GM11168 (cell line): Measurements from ENCODE around the gene SMAD5.

Experiments used
- in situ Hi-C: fragments of 300-500 bp; cut with MboI; formaldehyde crosslinking; loops from one replicate; pipeline ENCODE4 v1.12.0; 2022; ENCODE audit warnings: low sequenced_read_pairs; ENCODE audit not compliant: unreplicated experiment

The SMAD5 gene

GRCh38 chr5:136209346-136209910, 76.8 kb downstream of the SMAD5 start:
- in situ Hi-C loops, result loop anchor here (25.0 kb wide), 1 partner anchor 322 kb away; the partner anchor contains the start of gene IL9

DNA sequence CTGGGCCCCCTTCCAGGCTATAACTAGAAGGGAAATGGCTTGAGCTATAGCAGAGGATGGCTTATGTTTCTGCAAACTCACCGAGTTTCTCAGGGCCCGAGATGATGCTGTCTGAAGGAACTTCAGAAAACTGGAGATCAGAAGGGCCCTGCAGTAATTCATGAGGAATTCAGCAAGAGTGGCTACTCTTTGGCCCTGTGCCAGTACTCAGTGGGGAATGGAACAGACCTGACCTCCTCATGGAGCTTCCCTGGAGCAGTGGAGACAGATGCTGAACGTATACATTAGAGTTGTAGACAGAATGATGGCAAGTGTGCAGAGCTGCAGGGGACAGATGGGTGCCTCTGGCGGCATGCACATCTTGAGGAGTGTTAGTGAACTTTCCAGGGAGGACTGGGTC, 77.6 kb downstream of the SMAD5 start:
- in situ Hi-C loops, result loop anchor here (25.0 kb wide), 1 partner anchor 323 kb away; the partner anchor contains the start of gene IL9

DNA sequence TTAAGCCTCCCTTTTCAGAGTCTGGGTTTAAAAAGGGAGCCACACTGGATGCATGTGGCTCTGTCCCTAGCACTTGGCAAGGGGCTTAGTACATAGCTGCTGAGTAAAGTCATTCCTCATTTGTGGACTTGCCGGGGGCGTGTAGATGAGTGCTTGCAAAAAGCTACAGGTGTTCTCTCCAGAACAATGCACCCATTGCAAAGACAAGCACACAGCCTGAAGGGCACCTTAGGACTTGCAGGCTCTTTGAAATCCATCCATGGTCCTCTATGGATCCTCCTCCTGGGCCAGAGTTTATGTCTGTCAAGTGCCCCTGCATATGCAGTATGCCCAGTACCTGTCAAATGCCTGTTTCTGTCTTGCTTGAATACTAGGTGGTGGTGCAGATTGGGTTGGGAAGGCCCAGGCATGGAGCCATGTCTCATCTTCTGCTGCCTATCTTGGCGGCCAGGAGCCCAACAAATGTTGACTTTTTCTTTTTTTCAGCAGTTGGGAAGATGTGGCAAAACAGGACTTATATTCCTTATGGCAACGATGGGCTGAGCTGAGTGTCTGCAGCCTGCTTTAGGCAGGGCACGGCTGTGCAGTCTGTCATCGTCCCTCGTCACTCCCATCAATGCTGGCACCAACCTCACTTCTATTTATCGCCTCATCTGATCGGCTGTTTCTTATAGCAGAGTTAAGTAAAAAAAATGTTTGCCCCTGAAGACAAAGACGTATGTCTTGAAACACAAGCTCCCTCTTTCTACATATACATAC, 78.8 kb downstream of the SMAD5 start:
- in situ Hi-C loops, result loop anchor here (25.0 kb wide), 1 partner anchor 324 kb away; the partner anchor contains the start of gene IL9

- in situ Hi-C loops, result loop anchor here (25.0 kb wide), 1 partner anchor 325 kb away; the partner anchor contains the start of gene IL9
These were observed 79.6 kb downstream of the SMAD5 start for GRCh38 chr5:136212252-136212721.

GRCh38 chr5:136213919-136214493, 81.4 kb downstream of the SMAD5 start:
- in situ Hi-C loops, result loop anchor here (25.0 kb wide), 1 partner anchor 327 kb away; the partner anchor contains the start of gene IL9

- in situ Hi-C loops, result loop anchor here (25.0 kb wide), 1 partner anchor 329 kb away; the partner anchor contains the start of gene IL9
These were observed 83.2 kb downstream of the SMAD5 start for GRCh38 chr5:136215812-136216211.

- in situ Hi-C loops, result loop anchor here (25.0 kb wide), 1 partner anchor 329 kb away; the partner anchor contains the start of gene IL9
These were observed 83.6 kb downstream of the SMAD5 start for GRCh38 chr5:136216230-136216629.

- in situ Hi-C loops, result loop anchor here (25.0 kb wide), 1 partner anchor 334 kb away; the partner anchor contains the start of gene IL9
These were observed 88.7 kb downstream of the SMAD5 start for GRCh38 chr5:136221340-136221739.

GRCh38 chr5:136222580-136223235, 90.1 kb downstream of the SMAD5 start:
- in situ Hi-C loops, result loop anchor here (25.0 kb wide), 1 partner anchor 335 kb away; the partner anchor contains the start of gene IL9

- in situ Hi-C loops, result loop anchor here (25.0 kb wide), 1 partner anchor 537 kb away; no protein-coding TSS in a partner anchor
These were observed 93.2 kb downstream of the SMAD5 start for GRCh38 chr5:136225796-136226195.

GRCh38 chr5:136226401-136226800, 93.8 kb downstream of the SMAD5 start:
- in situ Hi-C loops, result loop anchor here (25.0 kb wide), 1 partner anchor 536 kb away; no protein-coding TSS in a partner anchor

DNA sequence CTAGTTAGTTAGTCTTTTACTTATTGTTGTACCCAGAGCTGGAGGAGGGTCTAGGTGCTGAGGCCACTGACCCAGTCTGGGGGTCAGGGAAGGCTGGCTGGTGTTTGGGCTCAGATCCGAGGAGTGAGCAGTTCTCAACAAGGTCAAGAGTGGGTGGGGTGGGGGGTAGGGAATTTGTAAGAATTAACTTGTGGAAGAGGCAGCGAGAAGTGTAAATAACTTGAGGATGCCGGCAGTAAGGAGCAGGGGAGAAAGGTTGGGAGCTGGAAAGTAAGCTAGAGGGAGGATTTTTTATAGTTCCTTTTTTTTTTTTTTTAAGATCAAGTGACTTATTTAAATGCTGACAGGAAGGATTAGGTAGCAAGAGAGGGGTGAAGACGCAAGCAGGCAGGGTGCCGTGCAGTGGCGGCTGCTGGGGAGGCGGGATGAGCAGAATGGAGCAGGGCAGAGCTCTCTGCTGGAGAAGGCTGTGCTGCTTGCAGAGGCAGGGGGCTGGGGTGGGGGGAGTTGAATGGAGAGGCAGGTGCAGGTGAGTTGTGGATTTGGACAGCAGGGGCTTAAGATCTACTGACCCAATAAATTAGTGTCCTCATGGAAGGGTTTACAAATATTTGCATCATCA, 95.6 kb downstream of the SMAD5 start:
- in situ Hi-C loops, result loop anchor here (25.0 kb wide), 1 partner anchor 534 kb away; no protein-coding TSS in a partner anchor

GRCh38 chr5:136230176-136230575, 97.5 kb downstream of the SMAD5 start:
- in situ Hi-C loops, result loop anchor here (25.0 kb wide), 1 partner anchor 532 kb away; no protein-coding TSS in a partner anchor

DNA sequence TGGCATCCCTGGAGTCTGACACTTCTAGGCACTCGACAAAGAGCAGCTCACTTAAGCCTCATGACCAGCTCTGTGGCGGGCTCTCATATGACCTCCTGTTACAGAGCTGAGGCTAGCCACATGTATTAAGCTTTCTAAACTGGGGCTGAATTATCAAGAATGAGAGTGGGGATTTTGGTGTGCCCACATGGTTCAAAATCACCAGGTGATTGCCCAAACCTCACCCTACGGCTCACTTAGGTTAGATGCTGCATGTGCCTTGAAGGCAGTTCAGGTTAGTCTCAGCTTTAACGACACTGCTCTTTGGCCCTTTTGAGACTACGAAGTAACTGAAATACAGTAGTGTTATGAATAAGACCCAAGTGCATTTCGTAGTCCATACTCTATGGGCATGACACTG, 99.7 kb downstream of the SMAD5 start:
- in situ Hi-C loops, result loop anchor here (25.0 kb wide), 1 partner anchor 530 kb away; no protein-coding TSS in a partner anchor
